ENCODE measurements around the gene BTBD9.

DNA sequence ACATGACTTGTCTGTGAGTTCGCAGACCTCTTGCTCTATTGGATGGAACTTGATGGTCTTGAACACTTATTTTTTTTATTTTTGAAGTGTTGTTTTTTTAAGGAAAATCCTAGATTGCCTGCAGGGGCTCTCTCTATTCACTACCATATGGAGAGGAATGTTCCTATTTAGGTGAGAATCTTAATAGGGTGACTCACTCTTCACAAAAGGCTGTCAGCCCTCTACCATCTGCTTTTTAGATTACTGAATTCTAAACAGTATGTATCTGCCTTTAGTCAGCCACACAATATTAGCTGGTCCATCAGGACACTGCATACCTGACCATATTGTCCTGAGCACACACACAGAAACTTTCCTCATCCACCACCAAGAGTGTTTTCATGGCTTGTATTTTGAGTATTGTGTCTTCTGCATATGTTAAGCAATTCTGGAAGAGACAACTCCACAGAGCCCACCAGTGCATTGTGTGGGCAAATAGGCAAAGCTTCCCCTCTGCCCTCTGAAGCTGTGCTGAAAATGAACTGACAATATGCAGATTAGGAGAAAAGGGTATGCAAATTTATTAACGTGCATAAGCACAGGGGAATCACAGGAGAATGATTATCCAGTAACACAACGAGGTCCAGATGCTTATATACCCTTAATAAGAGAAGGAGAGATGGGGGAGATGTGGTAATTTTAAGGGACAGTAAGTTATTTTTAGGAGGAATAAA is 6.6 kb upstream of the BTBD9 start:
- TF ChIP-seq POLR2AphosphoS5 (IDR thresholded peaks at IDR 0.05; ENCODE audit: borderline replicate concordance, low read depth, low read length) (no peak), EZH2 (IDR thresholded peaks at IDR 0.05) (no peak), FOXP2 (optimal IDR thresholded peaks at IDR 0.05; ENCODE audit: control extremely low read depth, extremely low read length, insufficient read depth) (no peak)
